ENCODE measurements around the gene AKR1E2.

Gene AKR1E2

DNA sequence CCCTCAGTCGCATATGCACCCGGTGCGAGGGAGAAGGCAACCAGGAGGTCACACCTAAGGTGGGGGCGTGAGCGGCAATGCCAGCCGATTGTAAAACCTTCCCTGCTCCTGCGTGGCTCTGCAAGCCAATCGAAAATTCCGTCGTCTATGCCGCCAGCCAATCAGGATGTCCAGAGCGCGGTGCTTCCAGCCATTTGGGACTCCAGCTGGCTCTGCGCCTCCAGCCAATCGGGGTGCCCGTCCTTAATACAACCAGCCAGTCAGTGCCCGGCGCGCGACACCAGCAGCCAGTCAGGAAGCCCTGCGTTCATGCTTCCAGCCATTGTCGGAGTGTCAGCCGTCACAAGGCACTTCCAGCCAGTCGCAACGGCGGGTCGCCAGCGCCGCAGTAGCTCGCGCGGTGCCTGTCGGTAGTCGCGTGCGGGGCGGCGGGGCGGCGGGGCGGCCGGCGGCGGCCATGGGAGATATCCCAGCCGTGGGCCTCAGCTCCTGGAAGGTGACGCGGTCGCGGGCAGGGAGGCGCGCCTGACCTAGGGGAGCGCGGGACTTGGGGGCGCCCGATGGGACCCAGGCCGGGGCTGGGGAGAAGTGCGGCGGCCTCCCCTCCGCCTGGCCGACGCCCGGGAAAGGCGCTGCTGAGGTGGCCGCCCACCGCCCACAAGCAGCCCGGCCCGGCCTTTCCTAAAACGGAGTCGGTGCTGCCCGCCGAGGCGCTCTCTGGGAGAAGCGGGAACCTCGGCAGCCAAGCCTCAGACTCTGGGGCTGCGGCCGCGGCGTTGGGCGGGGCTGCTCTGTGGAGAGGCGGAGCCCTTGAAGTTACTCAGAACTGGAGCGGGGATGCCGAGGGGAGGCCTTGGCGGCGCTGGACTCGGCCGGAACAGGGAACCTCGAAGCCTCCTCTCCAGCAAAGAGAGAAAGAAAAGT lies at the start of gene AKR1E2:
Gene AKR1E2 (plus strand): TSS at position 340 of the 924 bp plus-strand sequence. CDS start 118 bp downstream, at position 458.
- DNase-seq, result peak; percentile 88

DNA sequence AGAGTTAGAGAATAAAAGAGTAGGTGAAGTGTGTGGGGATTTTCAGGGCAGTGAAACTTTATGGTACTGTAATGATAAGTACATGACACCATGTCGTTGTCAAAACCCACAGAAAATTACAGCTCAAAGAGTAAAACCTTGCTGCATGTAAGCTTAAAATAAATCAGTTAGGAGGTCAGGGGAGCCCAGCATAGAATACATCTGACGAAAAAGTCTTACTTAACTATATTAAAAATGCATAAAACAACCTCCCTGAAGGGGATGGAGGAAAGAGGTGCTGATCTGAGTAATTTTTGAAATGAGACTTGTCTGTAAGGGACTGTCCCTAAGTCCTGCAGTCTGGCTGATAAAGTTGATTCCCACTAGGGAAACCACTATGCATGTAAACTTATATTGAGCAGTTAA lies 49.8 kb upstream of the AKR1E2 start:
- no peak for DNase-seq

GRCh38 chr10:4778761-4779160 lies 47.2 kb upstream of the AKR1E2 start:
- DNase-seq, result no peak

DNA sequence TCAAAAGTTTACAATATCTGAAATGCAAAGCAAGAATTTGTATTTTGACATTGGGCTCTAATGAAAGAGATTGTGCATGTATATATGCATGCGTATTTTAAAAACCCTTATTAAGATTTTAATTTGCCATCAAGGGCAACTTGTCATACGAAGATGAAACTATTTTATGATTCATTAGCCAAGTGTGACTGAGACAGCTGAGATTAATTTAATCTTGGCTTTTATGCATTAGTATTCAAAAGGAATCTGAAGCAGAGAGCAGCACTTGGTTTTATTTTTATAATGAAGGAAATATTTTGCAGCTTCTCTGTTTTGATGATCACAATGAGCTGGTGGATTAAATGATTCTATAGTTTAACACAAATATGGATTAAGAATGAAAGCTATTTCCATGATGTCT lies 45.9 kb upstream of the AKR1E2 start:
- no peak for DNase-seq

DNA sequence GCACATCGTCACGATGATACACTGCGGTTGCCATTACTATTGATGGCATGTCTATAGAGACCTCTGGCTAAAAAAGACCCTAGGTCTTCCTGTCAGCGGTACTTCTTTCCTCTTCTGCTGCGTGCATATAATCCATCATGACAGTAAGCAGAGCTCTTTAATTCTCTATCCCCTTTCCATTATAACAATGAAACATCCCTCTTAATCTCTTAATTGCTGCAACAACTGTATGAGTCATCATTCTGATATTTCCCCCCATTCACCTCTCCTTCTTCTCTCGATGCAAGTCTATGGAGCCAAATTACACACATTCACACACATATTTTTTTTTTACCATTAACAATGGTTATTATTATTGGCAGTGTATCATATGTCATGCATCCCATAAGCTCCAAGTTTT lies 45.2 kb upstream of the AKR1E2 start:
- no peak for DNase-seq

DNA sequence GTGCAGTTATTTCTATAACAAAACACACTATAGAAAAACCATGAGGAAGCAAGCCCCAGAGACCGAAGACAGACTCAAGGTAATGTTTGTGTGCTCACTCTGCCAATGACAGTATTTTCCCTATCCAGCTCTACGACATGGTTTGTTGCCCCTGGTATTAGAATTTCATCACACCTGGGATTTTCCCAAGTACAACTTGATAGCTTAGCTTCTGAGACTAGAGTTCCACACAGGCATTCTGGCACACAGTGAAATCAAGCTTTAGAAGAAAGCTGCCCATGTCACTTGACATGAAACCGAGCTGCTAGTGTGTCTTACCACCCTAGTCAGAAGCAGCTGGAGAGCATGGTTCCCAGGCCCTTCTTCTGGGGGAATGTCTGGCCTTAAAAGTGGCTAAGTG lies 44.1 kb upstream of the AKR1E2 start:
- no peak for DNase-seq

- no peak for DNase-seq
Measured at GRCh38 chr10:4784667-4785333, 41.2 kb upstream of the AKR1E2 start.

GRCh38 chr10:4786043-4786839 lies 39.8 kb upstream of the AKR1E2 start:
- DNase-seq, result no peak

- DNase-seq, result no peak
Measured at GRCh38 chr10:4790045-4790444, 36.0 kb upstream of the AKR1E2 start.

GRCh38 chr10:4790922-4791321 lies 35.1 kb upstream of the AKR1E2 start:
- no peak for DNase-seq

DNA sequence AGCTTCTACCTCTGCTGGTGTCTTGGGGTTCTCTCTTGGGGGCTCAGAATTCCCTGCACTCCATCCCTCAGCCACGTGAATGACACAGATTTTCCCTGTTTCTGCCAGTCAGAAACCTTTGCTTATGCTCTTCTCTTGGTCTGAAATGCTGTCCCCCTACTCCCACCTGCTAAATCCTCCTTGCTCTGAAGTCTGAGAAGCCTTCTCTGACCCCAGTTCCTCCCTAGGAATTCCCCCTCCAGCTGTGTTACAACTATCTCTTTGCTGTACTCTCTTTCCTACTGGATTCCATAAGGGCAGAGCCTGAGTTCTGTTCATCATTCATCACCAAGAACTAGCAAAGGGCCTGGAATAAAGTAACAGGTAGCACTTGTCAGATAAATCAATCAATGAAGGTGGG lies 33.6 kb upstream of the AKR1E2 start:
- no peak for DNase-seq

DNA sequence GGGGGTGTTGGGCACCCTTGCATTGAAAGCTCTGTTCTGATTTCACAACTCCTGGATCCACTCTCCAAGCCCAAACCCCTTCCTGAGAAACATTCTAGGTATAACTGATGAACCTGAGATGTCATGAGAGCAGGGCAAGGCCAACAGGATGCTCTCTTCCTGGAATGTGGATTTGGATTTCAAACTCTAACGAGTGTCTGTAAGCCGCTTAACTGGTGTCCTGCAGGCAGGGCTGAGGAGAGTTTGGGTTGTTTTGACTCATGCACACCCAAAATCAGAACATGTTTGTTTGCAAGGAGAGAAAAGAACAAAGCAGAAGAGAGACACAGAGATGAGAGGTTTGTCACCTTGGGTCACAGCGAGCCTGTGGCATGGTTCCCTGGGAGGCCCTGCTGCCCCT lies 24.6 kb upstream of the AKR1E2 start:
- no peak for DNase-seq

DNA sequence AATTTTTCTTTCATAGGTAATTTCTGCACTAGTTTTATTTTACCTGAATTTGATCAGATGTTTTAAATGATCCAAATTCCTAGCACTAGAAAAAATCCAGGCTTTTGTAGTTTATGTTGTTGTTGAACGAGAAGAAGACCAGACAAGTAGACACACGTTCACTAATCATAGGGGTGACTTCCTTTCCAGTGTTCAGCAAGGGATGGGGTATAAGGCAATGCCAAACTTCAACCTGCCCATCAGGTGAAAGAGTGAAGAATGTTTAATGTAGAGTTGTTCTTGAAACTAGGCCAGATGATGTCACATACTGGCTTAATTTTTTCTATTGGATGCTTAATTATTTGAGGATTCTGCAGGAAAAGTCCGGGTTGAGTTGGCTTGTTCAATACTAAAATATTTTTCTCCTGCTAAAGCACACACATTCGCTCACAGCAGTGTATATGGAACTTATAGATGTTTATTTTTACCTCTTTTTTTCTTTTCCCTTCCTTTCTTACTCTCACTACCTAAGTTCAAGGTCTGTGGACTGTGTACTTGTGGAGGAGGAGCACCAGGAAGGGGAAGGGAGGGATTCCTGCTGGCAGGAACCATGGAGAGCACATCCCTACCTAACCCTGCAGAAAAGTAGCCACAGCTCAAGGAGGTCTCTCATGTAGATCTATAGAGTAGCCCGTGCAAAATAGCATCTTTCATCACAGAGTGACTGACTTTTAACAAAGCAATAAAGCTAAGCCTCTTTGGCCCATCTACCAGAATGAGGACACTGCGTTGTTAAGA lies 23.1 kb upstream of the AKR1E2 start:
- no peak for DNase-seq

- DNase-seq, result no peak
Measured at GRCh38 chr10:4803822-4804221, 22.2 kb upstream of the AKR1E2 start.

GRCh38 chr10:4804465-4804864 lies 21.5 kb upstream of the AKR1E2 start:
- no peak for DNase-seq

DNA sequence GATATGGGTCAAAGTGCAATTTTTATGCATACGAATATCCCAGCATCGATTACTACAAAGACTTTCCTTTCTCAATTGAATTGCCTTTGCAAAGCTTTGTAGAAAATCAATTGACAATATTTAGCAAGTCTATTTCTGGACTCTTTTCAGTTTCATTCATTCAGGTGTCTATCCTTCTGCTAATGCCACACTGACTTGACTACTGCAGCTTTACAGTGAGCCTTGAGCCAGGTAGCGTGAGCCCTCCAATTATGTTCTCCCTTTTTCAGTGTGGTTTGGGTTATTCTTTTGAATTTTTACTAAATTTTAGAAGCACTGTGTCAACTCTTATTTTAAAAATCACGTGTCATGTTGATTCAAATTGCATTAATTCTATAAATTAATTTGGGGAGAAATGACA lies 19.5 kb upstream of the AKR1E2 start:
- no peak for DNase-seq

- DNase-seq, result no peak
Measured at GRCh38 chr10:4807761-4808507, 18.1 kb upstream of the AKR1E2 start.

DNA sequence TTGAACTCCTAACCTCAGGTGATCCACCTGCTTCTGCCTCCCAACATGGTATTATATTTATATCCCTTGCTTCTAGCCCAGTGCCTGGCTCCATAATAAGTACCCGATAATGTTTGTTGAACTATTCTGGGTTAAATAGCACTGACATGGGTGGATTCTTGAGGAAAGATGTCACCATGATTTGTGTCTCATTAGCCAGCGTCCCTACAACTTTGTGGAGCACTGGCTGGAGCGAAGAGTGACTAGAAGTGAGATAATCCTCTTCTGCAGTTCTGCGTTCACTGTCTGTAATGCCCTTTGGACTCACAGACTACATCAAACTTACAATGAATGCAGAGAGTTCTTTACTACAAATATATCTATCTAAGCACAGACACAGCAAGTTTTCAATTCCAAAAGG lies 16.9 kb upstream of the AKR1E2 start:
- DNase-seq, result no peak

DNA sequence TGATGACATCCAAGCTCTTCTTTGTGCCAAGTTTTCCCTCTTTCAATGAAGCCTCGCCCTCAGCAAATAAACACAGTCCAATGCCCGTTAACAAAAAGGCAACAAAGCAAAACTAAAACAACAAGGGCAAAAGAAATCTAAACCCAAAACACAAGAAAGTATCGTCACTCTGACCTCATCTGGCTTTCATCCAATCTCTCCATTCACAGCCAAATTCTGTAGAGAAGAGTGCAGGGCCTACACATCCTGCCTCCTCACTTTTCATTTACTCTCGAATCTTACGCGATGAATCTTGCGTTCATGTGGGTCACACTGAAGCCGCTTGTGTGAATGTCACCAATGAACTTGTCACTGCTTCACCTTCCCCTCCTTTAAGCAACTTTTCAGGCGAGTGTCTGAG lies 15.9 kb upstream of the AKR1E2 start:
- no peak for DNase-seq

DNA sequence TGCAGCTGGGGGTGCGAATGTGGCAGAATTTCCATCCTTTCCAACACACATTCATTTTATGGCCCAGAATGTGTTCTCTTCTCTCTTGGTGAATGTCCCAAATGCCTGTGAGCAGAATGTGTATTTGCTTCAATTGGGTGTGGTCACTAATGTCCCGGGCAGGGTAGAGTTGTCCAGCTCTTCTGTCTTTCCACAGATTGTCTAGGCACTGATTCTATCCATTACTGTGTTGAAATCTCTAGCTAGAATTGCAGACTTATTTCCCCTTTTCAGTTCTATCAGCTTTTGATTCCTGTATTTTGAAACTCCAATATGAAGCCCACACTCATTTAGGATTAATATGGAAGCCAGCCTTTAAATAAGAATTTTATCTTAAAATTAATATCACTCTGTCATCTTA lies 14.0 kb upstream of the AKR1E2 start:
- no peak for DNase-seq

GRCh38 chr10:4813023-4813422 lies 13.0 kb upstream of the AKR1E2 start:
- no peak for DNase-seq

DNA sequence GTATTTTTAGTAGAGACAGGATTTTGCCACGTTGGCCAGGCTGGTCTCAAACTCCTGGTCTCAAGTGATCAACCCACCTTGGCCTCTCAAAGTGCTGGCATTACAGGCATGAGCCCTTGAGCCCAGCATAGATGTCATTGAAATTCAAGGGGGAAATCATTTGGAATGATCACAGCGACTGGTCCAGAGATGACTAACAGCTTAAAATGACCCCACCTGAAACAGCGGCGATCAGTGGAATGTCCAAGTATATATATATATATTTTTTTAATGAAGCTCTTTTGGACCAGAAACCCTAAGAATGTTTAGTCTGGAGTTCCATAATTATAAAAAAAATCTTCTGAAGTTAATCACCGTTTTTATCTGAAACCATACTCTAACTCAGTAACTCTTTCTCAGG lies 12.5 kb upstream of the AKR1E2 start:
- no peak for DNase-seq
